Neuronal stem cell (in vitro differentiated cells): Measurements from ENCODE around the gene GMDS.

Source experiments
- DNase-seq: peaks from one replicate; pipeline ENCODE4 v3.0.0-alpha.2; 2013; ENCODE audit warnings: low spot score
- H2AFZ ChIP-seq: one replicate; pipeline ENCODE4 v1.6.1; 2013; ENCODE audit warnings: mild to moderate bottlenecking, low read length, inconsistent platforms
- H2AK5ac ChIP-seq: 2 replicates; pipeline ENCODE4 v1.6.1; 2013; ENCODE audit warnings: low read depth, mild to moderate bottlenecking, inconsistent platforms, low read length, moderate library complexity, mixed read lengths
- H2BK120ac ChIP-seq: 2 replicates; pipeline ENCODE4 v1.6.1; 2013; ENCODE audit warnings: low read depth, mild to moderate bottlenecking, inconsistent platforms, low read length, moderate library complexity, mixed read lengths
- H2BK12ac ChIP-seq: one replicate; pipeline ENCODE4 v1.6.1; 2013; ENCODE audit warnings: low read length, inconsistent platforms
- H2BK15ac ChIP-seq: 2 replicates; pipeline ENCODE4 v1.6.1; 2013; ENCODE audit warnings: mild to moderate bottlenecking, low read length, inconsistent platforms, mixed read lengths
- H2BK5ac ChIP-seq: one replicate; pipeline ENCODE4 v1.6.1; 2013; ENCODE audit warnings: inconsistent platforms, mild to moderate bottlenecking, low read length, moderate library complexity
- H3K14ac ChIP-seq: one replicate; pipeline ENCODE4 v1.6.1; 2013; ENCODE audit warnings: low read length, inconsistent platforms
- H3K18ac ChIP-seq: 2 replicates; pipeline ENCODE4 v1.6.1; 2013; ENCODE audit warnings: low read length, inconsistent platforms
- H3K23ac ChIP-seq: 2 replicates; pipeline ENCODE4 v1.6.1; 2013; ENCODE audit warnings: low read depth, mild to moderate bottlenecking, mixed read lengths, low read length, inconsistent platforms; ENCODE audit not compliant: poor library complexity
- H3K27ac ChIP-seq: replicated peaks from 3 replicates; pipeline ENCODE4 v1.5.1; 2013; ENCODE audit warnings: low read length, inconsistent platforms
- H3K27me3 ChIP-seq, 3 experiments: 2 replicates each; pipeline ENCODE4 v1.6.1; 2013; ENCODE audit warnings: low read length in 3 of 3, mild to moderate bottlenecking in 2 of 3, inconsistent platforms in 1 of 3, low read depth in 1 of 3, mixed read lengths in 1 of 3, moderate library complexity in 1 of 3; ENCODE audit not compliant: control insufficient read depth in 3 of 3, insufficient read depth in 3 of 3
- H3K36me3 ChIP-seq, 2 donors: replicated peaks in 1 of 2; 2 replicates each; pipeline ENCODE4 v1.6.1; 2013; ENCODE audit warnings: low read length in 2 of 2; ENCODE audit not compliant: control insufficient read depth in 2 of 2, insufficient read depth in 2 of 2
- H3K4ac ChIP-seq: 2 replicates; pipeline ENCODE4 v1.6.1; 2013; ENCODE audit warnings: inconsistent platforms, mild to moderate bottlenecking, low read length, moderate library complexity
- H3K4me1 ChIP-seq, 2 donors: 1 replicate in 1 of 2; 2 replicates in 1 of 2; pipeline ENCODE4 v1.6.1; 2013; ENCODE audit warnings: low read length in 2 of 2, low read depth in 1 of 2; ENCODE audit not compliant: control insufficient read depth in 2 of 2, insufficient read depth in 1 of 2
- H3K4me2 ChIP-seq: one replicate; pipeline ENCODE4 v1.6.1; 2013; ENCODE audit warnings: mild to moderate bottlenecking, low read length, inconsistent platforms; ENCODE audit not compliant: insufficient read depth, poor library complexity, severe bottlenecking
- H3K4me3 ChIP-seq, 2 donors: 2 replicates each; pipeline ENCODE4 v1.5.1; 2013; ENCODE audit warnings: low read length in 2 of 2, mild to moderate bottlenecking in 2 of 2, inconsistent platforms in 1 of 2, moderate library complexity in 1 of 2
- H3K79me1 ChIP-seq: one replicate; pipeline ENCODE4 v1.6.1; 2013; ENCODE audit warnings: low read depth, mild to moderate bottlenecking, inconsistent platforms, low read length, moderate library complexity
- H3K9ac ChIP-seq: one replicate; pipeline ENCODE4 v1.6.1; 2013; ENCODE audit warnings: mild to moderate bottlenecking, low read depth, low read length, inconsistent platforms; ENCODE audit not compliant: poor library complexity
- H3K9me3 ChIP-seq, 2 donors: replicated peaks in 1 of 2; 2 replicates each; pipeline versions ENCODE3 to v1.6.1; 2013; ENCODE audit warnings: low read length in 2 of 2, mild to moderate bottlenecking in 2 of 2, inconsistent platforms in 1 of 2, low read depth in 1 of 2, mixed read lengths in 1 of 2, moderate library complexity in 1 of 2; ENCODE audit not compliant: control insufficient read depth in 2 of 2, insufficient read depth in 1 of 2
- H4K8ac ChIP-seq: one replicate; pipeline ENCODE4 v1.6.1; 2013; ENCODE audit warnings: low read depth, mild to moderate bottlenecking, inconsistent platforms, low read length, moderate library complexity
- H4K91ac ChIP-seq: one replicate; pipeline ENCODE4 v1.6.1; 2013; ENCODE audit warnings: low read length, low read depth, mild to moderate bottlenecking, inconsistent platforms; ENCODE audit not compliant: poor library complexity
- WGBS, 2 donors: extraction: QIAGEN DNeasy Blood & Tissue Kit; methylation state at CpG; one replicate each; pipeline ENCODE4 v1.1.7; 2013; ENCODE audit warnings: missing lambda C conversion rate in 2 of 2, mixed read lengths in 1 of 2; ENCODE audit not compliant: insufficient read length in 2 of 2, insufficient replicate concordance in 1 of 2; ENCODE audit errors: extremely low coverage in 2 of 2; 5-methylcytosine and 5-hydroxymethylcytosine counted together

The GMDS gene

DNA sequence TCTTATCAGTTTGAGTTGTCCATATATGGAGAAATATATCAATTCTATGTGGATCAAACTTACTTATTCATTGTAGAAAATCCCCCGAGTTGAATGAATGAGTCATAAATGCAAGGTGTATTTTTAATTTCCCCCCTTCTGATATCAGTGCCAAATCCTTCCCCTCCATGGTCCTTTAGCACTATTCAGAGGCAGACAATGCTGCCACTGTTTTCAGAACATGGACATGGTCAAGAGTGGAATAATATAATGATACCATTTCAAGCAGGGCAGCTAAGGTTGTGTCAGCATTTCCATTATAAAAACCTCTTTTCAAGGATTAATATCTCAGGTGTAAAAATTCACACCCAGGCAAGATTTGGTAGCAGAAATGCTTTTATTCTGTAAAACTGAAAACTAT, 391.6 kb downstream of the GMDS start:
- no peak overlapping the region for H3K4me3 ChIP-seq
- H4K91ac ChIP-seq, result no peak overlapping the region
- H3K4me2 ChIP-seq, result no peak overlapping the region
- no peak overlapping the region for H2BK120ac ChIP-seq
- no peaks in the 10 kb centered on the region for H3K79me1 ChIP-seq
- H2BK5ac ChIP-seq, result no peak overlapping the region
- peaks cover 2% of the 10 kb centered on the region in 2 donors for H3K4me1 ChIP-seq
- no peak overlapping the region for H2AFZ ChIP-seq
- no peak overlapping the region for H2BK12ac ChIP-seq
- H4K8ac ChIP-seq, result no peak overlapping the region
- no peak for DNase-seq
- H3K27me3 ChIP-seq, result no peaks in the 10 kb centered on the region
- H3K27ac ChIP-seq, result no peak overlapping the region
- no peak overlapping the region for H3K9ac ChIP-seq
- no peak overlapping the region for H3K18ac ChIP-seq
- H2AK5ac ChIP-seq, result no peak overlapping the region
- no peaks in the 10 kb centered on the region for H3K36me3 ChIP-seq
- H2BK15ac ChIP-seq, result no peak overlapping the region
- H3K23ac ChIP-seq, result no peak overlapping the region
- no peaks in the 10 kb centered on the region for H3K9me3 ChIP-seq
- no peak overlapping the region for H3K14ac ChIP-seq
- no CpG with 5 or more reads among the region's 1 CpG for WGBS, 2 donors
- no peak overlapping the region for H3K4ac ChIP-seq

DNA sequence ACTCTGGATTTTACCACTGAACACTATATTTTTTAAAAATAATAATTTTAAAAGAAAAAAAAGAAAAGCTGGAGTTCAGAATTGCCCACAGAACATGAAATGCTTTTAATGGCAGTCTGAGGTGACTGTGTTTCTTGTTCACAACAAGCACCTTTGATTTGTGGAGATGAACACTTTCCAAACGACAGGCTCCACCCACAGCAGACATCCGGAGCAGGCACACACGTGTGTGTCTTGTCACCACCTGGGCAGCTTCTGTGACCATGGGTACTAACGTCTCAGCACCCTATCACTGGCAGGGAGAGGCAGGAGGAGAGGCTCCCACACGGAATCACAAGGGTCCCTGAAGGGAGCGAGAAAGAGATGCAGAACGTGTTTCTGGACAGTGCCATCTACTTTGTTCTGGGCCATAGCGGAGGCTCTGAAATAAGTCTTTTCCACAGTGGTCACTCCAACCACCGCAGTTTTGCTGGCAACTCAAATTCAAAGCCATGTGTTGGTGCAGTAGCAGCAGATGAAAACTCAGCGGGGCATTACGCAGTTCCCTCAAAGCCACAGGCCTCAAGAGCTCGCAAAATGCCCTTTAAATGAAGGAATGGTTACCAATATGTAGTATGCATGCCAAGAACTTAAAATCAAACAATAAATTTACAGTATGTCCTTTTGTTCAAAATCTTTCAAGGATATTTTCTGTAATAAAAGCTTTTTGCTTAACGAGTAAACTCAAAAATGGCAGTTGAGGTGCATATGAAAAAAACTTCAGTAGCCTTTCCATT, 393.5 kb downstream of the GMDS start:
- H3K18ac ChIP-seq, result peak overlapping the region; percentile 63
- no peak overlapping the region for H3K4me3 ChIP-seq
- no peak overlapping the region for H2AK5ac ChIP-seq
- no peak overlapping the region for H4K8ac ChIP-seq
- peak overlapping the region; percentile 39 for H3K14ac ChIP-seq
- H3K27me3 ChIP-seq, result no peaks in the 10 kb centered on the region
- no peaks in the 10 kb centered on the region for H3K36me3 ChIP-seq
- H2BK5ac ChIP-seq, result no peak overlapping the region
- no peak overlapping the region for H2BK120ac ChIP-seq
- no peaks in the 10 kb centered on the region for H3K9me3 ChIP-seq
- no peak overlapping the region for H3K27ac ChIP-seq
- no peak overlapping the region for H3K4ac ChIP-seq
- H3K4me2 ChIP-seq, result no peak overlapping the region
- no peak overlapping the region for H2BK15ac ChIP-seq
- no peaks in the 10 kb centered on the region for H3K79me1 ChIP-seq
- no peak for DNase-seq
- no CpG with 5 or more reads among the region's 13 CpGs for WGBS, 2 donors
- H2BK12ac ChIP-seq, result peak overlapping the region; percentile 64
- no peak overlapping the region for H3K9ac ChIP-seq
- H2AFZ ChIP-seq, result no peak overlapping the region
- H3K23ac ChIP-seq, result no peak overlapping the region
- no peak overlapping the region for H4K91ac ChIP-seq
- peaks cover 2% of the 10 kb centered on the region in 2 donors for H3K4me1 ChIP-seq

DNA sequence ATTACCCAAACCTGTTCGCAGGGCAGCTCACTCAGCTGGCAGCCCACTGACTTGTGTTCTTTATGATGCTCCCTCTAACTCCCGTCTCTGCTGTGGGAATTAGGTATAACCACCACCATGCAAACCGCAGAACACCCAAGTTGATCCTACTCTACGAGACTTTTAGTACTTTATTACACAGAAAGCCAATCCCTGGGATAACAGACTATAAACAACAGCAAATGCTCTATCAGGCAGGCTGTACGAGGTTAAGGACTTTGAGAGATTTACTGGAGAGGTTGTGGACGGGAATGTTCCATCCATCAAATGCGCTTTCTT, 394.6 kb downstream of the GMDS start:
- no peak overlapping the region for H2AFZ ChIP-seq
- H3K79me1 ChIP-seq, result no peaks in the 10 kb centered on the region
- no peak overlapping the region for H4K8ac ChIP-seq
- DNase-seq, result no peak
- H3K4me3 ChIP-seq, result no peak overlapping the region
- H3K9ac ChIP-seq, result no peak overlapping the region
- H3K4me1 ChIP-seq, result peaks cover 2% of the 10 kb centered on the region in 2 donors
- no peak overlapping the region for H2BK120ac ChIP-seq
- no peak overlapping the region for H2BK12ac ChIP-seq
- no peak overlapping the region for H3K4me2 ChIP-seq
- no peaks in the 10 kb centered on the region for H3K27me3 ChIP-seq
- H2BK5ac ChIP-seq, result no peak overlapping the region
- no peak overlapping the region for H3K14ac ChIP-seq
- H3K18ac ChIP-seq, result no peak overlapping the region
- H3K36me3 ChIP-seq, result no peaks in the 10 kb centered on the region
- no peak overlapping the region for H3K4ac ChIP-seq
- peaks cover under 1% of the 10 kb centered on the region in 2 donors for H3K9me3 ChIP-seq
- H3K23ac ChIP-seq, result no peak overlapping the region
- H4K91ac ChIP-seq, result no peak overlapping the region
- no peak overlapping the region for H3K27ac ChIP-seq
- H2AK5ac ChIP-seq, result no peak overlapping the region
- WGBS, 2 donors, result no CpG with 5 or more reads among the region's 7 CpGs
- H2BK15ac ChIP-seq, result no peak overlapping the region

DNA sequence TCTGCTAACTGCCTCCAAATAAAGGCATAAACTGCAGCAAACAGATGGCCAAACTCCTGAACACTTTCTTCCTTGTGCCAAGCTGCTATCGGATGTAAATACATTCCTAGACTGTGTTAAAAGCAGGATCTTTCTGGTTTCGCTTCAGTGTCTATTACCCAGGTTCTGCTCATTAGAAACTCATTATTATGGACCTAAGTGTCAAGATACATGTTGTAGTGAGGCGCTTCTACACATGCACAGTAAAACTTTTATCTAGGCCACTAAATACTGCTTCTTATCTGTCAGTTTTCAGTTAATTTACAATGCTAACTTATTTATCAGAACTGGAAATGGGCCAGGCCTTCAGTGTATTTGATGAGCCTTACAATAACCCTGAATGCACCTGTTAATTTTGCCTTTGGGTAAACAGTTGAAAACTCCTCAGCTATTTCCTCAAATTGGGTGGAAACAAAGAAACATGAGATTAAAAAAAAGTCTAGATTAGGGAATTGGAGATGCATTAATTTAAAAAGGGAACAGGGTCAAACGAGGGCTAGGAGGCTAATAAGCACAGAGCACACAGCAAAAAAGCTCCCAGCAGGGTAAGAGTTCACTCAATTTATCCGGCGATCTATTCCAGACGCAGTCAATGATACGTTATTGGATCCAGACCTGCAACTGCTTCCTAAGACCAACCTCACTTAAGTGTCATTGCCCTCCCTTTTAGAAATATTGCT, 395.1 kb downstream of the GMDS start:
- Histone ChIP-seq H3K4ac (no peak overlapping the region), H3K14ac (no peak overlapping the region), H3K79me1 (no peaks in the 10 kb centered on the region), H3K4me2 (no peak overlapping the region), H2BK120ac (no peak overlapping the region), H4K8ac (no peak overlapping the region), H2BK5ac (no peak overlapping the region), H2AFZ (peak overlapping the region; percentile 53), H2AK5ac (no peak overlapping the region), H3K4me3 (no peak overlapping the region), H3K27ac (no peak overlapping the region), H3K36me3 (no peaks in the 10 kb centered on the region), H3K18ac (no peak overlapping the region), H3K4me1 (peaks cover 2% of the 10 kb centered on the region in 2 donors), H3K23ac (no peak overlapping the region), H2BK15ac (no peak overlapping the region), H3K27me3 (no peaks in the 10 kb centered on the region), H3K9me3 (peaks cover 3 to 6% of the 10 kb centered on the region in 2 donors), H4K91ac (no peak overlapping the region), H3K9ac (no peak overlapping the region), H2BK12ac (no peak overlapping the region)
- no CpG with 5 or more reads among the region's 8 CpGs for WGBS, 2 donors
- no peak for DNase-seq
